H9 (cell line): Measurements from ENCODE around the gene ANKRD22. TPM values are rescaled to one million over a fixed set of nuclear protein-coding genes. Genes with fewer than 3 reads are reported as not detected.

ENCODE experiments used
- DNase-seq: peaks from one replicate; pipeline ENCODE4 v3.0.0-alpha.2; 2017
- H2AFZ ChIP-seq: one replicate; pipeline ENCODE4 v1.6.1; 2013; ENCODE audit warnings: mild to moderate bottlenecking, low read length, control low read depth, moderate library complexity
- H2AK5ac ChIP-seq: 2 replicates; pipeline ENCODE4 v1.6.1; 2013; ENCODE audit warnings: low read length, control low read depth, mixed read lengths; ENCODE audit not compliant: insufficient read length
- H2BK120ac ChIP-seq: one replicate; pipeline ENCODE4 v1.6.1; 2013; ENCODE audit warnings: low read depth, mild to moderate bottlenecking, low read length, control low read depth, inconsistent platforms; ENCODE audit not compliant: poor library complexity, severe bottlenecking
- H2BK12ac ChIP-seq: 2 replicates; pipeline ENCODE4 v1.6.1; 2013; ENCODE audit warnings: low read length, control low read depth, mixed read lengths, low read depth; ENCODE audit not compliant: insufficient read length
- H2BK15ac ChIP-seq: 2 replicates; pipeline ENCODE4 v1.6.1; 2013; ENCODE audit warnings: low read depth, low read length, control low read depth
- H2BK20ac ChIP-seq: one replicate; pipeline ENCODE4 v1.6.1; 2013; ENCODE audit warnings: low read depth, mild to moderate bottlenecking, low read length, control low read depth, inconsistent platforms; ENCODE audit not compliant: poor library complexity, severe bottlenecking
- H2BK5ac ChIP-seq: 2 replicates; pipeline ENCODE4 v1.6.1; 2013; ENCODE audit warnings: low read length, control low read depth, mixed read lengths; ENCODE audit not compliant: insufficient read length
- H3K14ac ChIP-seq: 2 replicates; pipeline ENCODE4 v1.6.1; 2013; ENCODE audit warnings: low read length, control low read depth; ENCODE audit not compliant: insufficient read depth
- H3K18ac ChIP-seq: 2 replicates; pipeline ENCODE4 v1.6.1; 2013; ENCODE audit warnings: low read depth, mild to moderate bottlenecking, mixed read lengths, low read length, control low read depth; ENCODE audit not compliant: insufficient read length
- H3K23ac ChIP-seq: 2 replicates; pipeline ENCODE4 v1.6.1; 2013; ENCODE audit warnings: low read length, control low read depth, mixed read lengths, low read depth; ENCODE audit not compliant: insufficient read length
- H3K23me2 ChIP-seq: 2 replicates; pipeline ENCODE4 v1.6.1; 2013; ENCODE audit warnings: low read depth, mild to moderate bottlenecking, mixed read lengths, low read length, control low read depth; ENCODE audit not compliant: insufficient read length, poor library complexity, severe bottlenecking
- H3K27ac ChIP-seq: 2 replicates; pipeline ENCODE4 v1.5.1; 2013; ENCODE audit warnings: low read length, control low read depth, mixed read lengths, low read depth; ENCODE audit not compliant: insufficient read length
- H3K27me3 ChIP-seq: 2 replicates; pipeline ENCODE4 v1.6.1; 2013; ENCODE audit warnings: low read length, control low read depth, inconsistent platforms; ENCODE audit not compliant: insufficient read depth
- H3K4ac ChIP-seq: 2 replicates; pipeline ENCODE4 v1.6.1; 2013; ENCODE audit warnings: low read depth, mild to moderate bottlenecking, control low read depth, inconsistent platforms, low read length, moderate library complexity
- H3K4me1 ChIP-seq: 2 replicates; pipeline ENCODE4 v1.6.1; 2013; ENCODE audit warnings: low read length, control low read depth, inconsistent platforms; ENCODE audit not compliant: insufficient read depth
- H3K4me2 ChIP-seq: 2 replicates; pipeline ENCODE4 v1.6.1; 2013; ENCODE audit warnings: low read length, control low read depth, mixed read lengths; ENCODE audit not compliant: insufficient read length, insufficient read depth
- H3K56ac ChIP-seq: 2 replicates; pipeline ENCODE4 v1.6.1; 2013; ENCODE audit warnings: low read depth, mild to moderate bottlenecking, mixed read lengths, low read length, control low read depth; ENCODE audit not compliant: insufficient read length
- H3K79me1 ChIP-seq: 2 replicates; pipeline ENCODE4 v1.6.1; 2013; ENCODE audit warnings: low read depth, mild to moderate bottlenecking, moderate library complexity, low read length, control low read depth, inconsistent platforms; ENCODE audit not compliant: insufficient read depth, poor library complexity, severe bottlenecking
- H3K79me2 ChIP-seq: 2 replicates; pipeline ENCODE4 v1.6.1; 2013; ENCODE audit warnings: low read length, control low read depth, inconsistent platforms; ENCODE audit not compliant: insufficient read depth
- H3K9ac ChIP-seq: 2 replicates; pipeline ENCODE4 v1.6.1; 2013; ENCODE audit warnings: low read length, control low read depth, mixed read lengths; ENCODE audit not compliant: insufficient read length; ENCODE audit errors: extremely low read depth
- H3K9me3 ChIP-seq: one replicate; pipeline ENCODE4 v1.6.1; 2013; ENCODE audit warnings: low read depth, low read length, inconsistent platforms; ENCODE audit not compliant: control insufficient read depth
- H3T11ph ChIP-seq: one replicate; pipeline ENCODE4 v1.6.1; 2013; ENCODE audit warnings: mild to moderate bottlenecking, low read length, control low read depth, inconsistent platforms
- H4K20me1 ChIP-seq: one replicate; pipeline ENCODE4 v1.6.1; 2013; ENCODE audit not compliant: control insufficient read depth, insufficient read length, insufficient read depth
- H4K5ac ChIP-seq: 2 replicates; pipeline ENCODE4 v1.6.1; 2013; ENCODE audit warnings: low read depth, mild to moderate bottlenecking, mixed read lengths, low read length, control low read depth; ENCODE audit not compliant: insufficient read length
- H4K8ac ChIP-seq: replicated peaks from 2 replicates; pipeline ENCODE4 v1.6.1; 2013; ENCODE audit warnings: low read length, control low read depth, mixed read lengths, low read depth; ENCODE audit not compliant: insufficient read length
- H4K91ac ChIP-seq: 2 replicates; pipeline ENCODE4 v1.6.1; 2013; ENCODE audit warnings: low read depth, mild to moderate bottlenecking, moderate library complexity, mixed read lengths, low read length, control low read depth; ENCODE audit not compliant: insufficient read length
- H3K27ac Mint-ChIP-seq, 3 experiments: 2 replicates in 2 of 3; 3 replicates in 1 of 3; pipeline ENCODE4 v1.8.0; 2020 to 2021; ENCODE audit warnings: mixed read lengths in 3 of 3, mild to moderate bottlenecking in 1 of 3, moderate library complexity in 1 of 3
- H3K27me3 Mint-ChIP-seq: 2 replicates; pipeline ENCODE4 v1.8.0; 2021; ENCODE audit warnings: low read depth, mild to moderate bottlenecking, moderate library complexity, mixed read lengths
- H3K36me3 Mint-ChIP-seq, 3 experiments: 2 replicates in 2 of 3; 3 replicates in 1 of 3; pipeline ENCODE4 v1.8.0; 2020 to 2021; ENCODE audit warnings: low read depth in 3 of 3, mixed read lengths in 3 of 3; ENCODE audit not compliant: insufficient read depth in 1 of 3
- H3K4me1 Mint-ChIP-seq, 2 experiments: 2 replicates each; pipeline ENCODE4 v1.8.0; 2020; ENCODE audit warnings: mixed read lengths in 2 of 2
- H3K4me3 Mint-ChIP-seq, 2 experiments: 2 replicates in 1 of 2; 3 replicates in 1 of 2; pipeline ENCODE4 v1.8.0; 2020 to 2021; ENCODE audit warnings: mild to moderate bottlenecking in 2 of 2, mixed read lengths in 2 of 2, moderate library complexity in 1 of 2
- H3K9me3 Mint-ChIP-seq, 2 experiments: 2 replicates in 1 of 2; 3 replicates in 1 of 2; pipeline ENCODE4 v1.8.0; 2020; ENCODE audit warnings: mild to moderate bottlenecking in 2 of 2, mixed read lengths in 2 of 2, moderate library complexity in 1 of 2
- WGBS: extraction: QIAGEN DNeasy Blood & Tissue Kit; methylation state at CpG from one replicate; pipeline ENCODE4 v1.1.7; 2013; ENCODE audit warnings: missing lambda C conversion rate, low lambda C conversion rate, mixed read lengths; ENCODE audit not compliant: insufficient read length; ENCODE audit errors: extremely low coverage; 5-methylcytosine and 5-hydroxymethylcytosine counted together
- total RNA-seq: library from RNA; stranded (reverse); gene quantifications from 2 replicates; pipeline ENCODE4 v1.2.1, GENCODE V29; 2021
- TF ChIP-seq, protein P1 (sequence below): fragments of 200-600 bp; sonication (generic); conservative IDR thresholded peaks from 3 replicates; pipeline ENCODE4 v1.8.0; 2021; ENCODE audit warnings: antibody characterized with exemption, mild to moderate bottlenecking

The ANKRD22 gene
- total RNA-seq, 1 experiment from 2014 or later = not detected

DNA sequence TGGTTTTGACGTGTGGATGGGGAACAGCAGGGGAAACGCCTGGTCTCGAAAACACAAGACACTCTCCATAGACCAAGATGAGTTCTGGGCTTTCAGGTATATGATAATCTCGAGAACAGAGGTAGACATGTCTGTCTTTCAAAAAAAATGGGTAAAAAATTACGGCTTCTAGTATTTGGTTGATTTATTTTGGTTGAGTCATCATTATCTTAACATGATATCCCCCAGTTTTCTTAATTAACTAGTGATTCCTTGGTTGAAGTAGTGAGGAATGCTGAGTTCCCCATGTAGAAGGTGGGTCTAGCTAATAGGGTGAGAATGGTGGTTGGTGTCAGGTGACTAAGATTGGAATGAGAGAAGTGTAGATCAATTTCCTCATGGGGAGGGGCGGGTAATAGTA lies 38.4 kb downstream of the ANKRD22 start:
- no peak overlapping the region for H3K14ac ChIP-seq
- Mint-ChIP-seq H3K36me3 (no peaks in the 10 kb centered on the region), H3K27me3 (no peaks in the 10 kb centered on the region; the same call in 1 of the 2 replicates), H3K4me3 (no peak overlapping the region), H3K4me1 (peaks cover 0 to 2% of the 10 kb centered on the region in 2 experiments; a peak in 3 of 4 replicates), H3K9me3 (no peaks in the 10 kb centered on the region), H3K27ac (no peak overlapping the region)
- H3K27me3 ChIP-seq = no peaks in the 10 kb centered on the region
- H3T11ph ChIP-seq = no peak overlapping the region
- H3K23ac ChIP-seq = no peak overlapping the region
- H2AFZ ChIP-seq = no peak overlapping the region
- no peaks in the 10 kb centered on the region for H3K79me2 ChIP-seq
- no peaks in the 10 kb centered on the region for H4K20me1 ChIP-seq
- H2AK5ac ChIP-seq = no peak overlapping the region
- H2BK120ac ChIP-seq = no peak overlapping the region
- H2BK20ac ChIP-seq = no peak overlapping the region
- no peak overlapping the region for H3K27ac ChIP-seq
- H4K91ac ChIP-seq = no peak overlapping the region
- no peak overlapping the region for H3K4ac ChIP-seq
- H3K79me1 ChIP-seq = no peaks in the 10 kb centered on the region
- no peaks in the 10 kb centered on the region for H3K9me3 ChIP-seq
- DNase-seq = no peak
- H3K56ac ChIP-seq = no peak overlapping the region
- H2BK5ac ChIP-seq = no peak overlapping the region
- no CpG with 5 or more reads among the region's 6 CpGs for WGBS
- no peak overlapping the region for H3K18ac ChIP-seq
- no peak overlapping the region for H3K9ac ChIP-seq
- no peak overlapping the region for H2BK15ac ChIP-seq
- no peaks in the 10 kb centered on the region for H3K23me2 ChIP-seq
- TF ChIP-seq, protein P1, sequence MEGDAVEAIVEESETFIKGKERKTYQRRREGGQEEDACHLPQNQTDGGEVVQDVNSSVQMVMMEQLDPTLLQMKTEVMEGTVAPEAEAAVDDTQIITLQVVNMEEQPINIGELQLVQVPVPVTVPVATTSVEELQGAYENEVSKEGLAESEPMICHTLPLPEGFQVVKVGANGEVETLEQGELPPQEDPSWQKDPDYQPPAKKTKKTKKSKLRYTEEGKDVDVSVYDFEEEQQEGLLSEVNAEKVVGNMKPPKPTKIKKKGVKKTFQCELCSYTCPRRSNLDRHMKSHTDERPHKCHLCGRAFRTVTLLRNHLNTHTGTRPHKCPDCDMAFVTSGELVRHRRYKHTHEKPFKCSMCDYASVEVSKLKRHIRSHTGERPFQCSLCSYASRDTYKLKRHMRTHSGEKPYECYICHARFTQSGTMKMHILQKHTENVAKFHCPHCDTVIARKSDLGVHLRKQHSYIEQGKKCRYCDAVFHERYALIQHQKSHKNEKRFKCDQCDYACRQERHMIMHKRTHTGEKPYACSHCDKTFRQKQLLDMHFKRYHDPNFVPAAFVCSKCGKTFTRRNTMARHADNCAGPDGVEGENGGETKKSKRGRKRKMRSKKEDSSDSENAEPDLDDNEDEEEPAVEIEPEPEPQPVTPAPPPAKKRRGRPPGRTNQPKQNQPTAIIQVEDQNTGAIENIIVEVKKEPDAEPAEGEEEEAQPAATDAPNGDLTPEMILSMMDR = no peak
- H2BK12ac ChIP-seq = no peak overlapping the region
- no peak overlapping the region for H4K8ac ChIP-seq
- no peak overlapping the region for H3K4me2 ChIP-seq
- H3K4me1 ChIP-seq = no peaks in the 10 kb centered on the region
- no peak overlapping the region for H4K5ac ChIP-seq
